HepG2 (cell line): Measurements from ENCODE around the gene VPREB3. TPM values are rescaled to one million over a fixed set of nuclear protein-coding genes. Genes with fewer than 3 reads are reported as not detected.

ENCODE experiments used
- ADNP ChIP-seq: sonication (generic); formaldehyde crosslinking; IDR thresholded peaks from 2 replicates; pipeline ENCODE4 v1.4.0; 2020; ENCODE audit warnings: missing genetic modification reagents
- EP300 ChIP-seq, 3 experiments: sonication (generic) in 1 of 3; formaldehyde crosslinking in 1 of 3; IDR thresholded peaks; 2 replicates each; pipeline versions ENCODE4 v1.5.1 to v1.6.1; 2011 to 2020; ENCODE audit warnings: low read depth in 2 of 3, low read length in 2 of 3, borderline replicate concordance in 1 of 3, improper control_type of control experiment in 1 of 3, mild to moderate bottlenecking in 1 of 3, missing genetic modification reagents in 1 of 3, moderate library complexity in 1 of 3
- HES4 ChIP-seq: sonication (generic); formaldehyde crosslinking; IDR thresholded peaks from 2 replicates; pipeline ENCODE4 v1.9.0; 2021; ENCODE audit warnings: mild to moderate bottlenecking, missing genetic modification reagents, borderline replicate concordance
- HMG20B ChIP-seq: conservative IDR thresholded peaks from 2 replicates; pipeline ENCODE4 v1.6.1; 2016; ENCODE audit warnings: missing genetic modification reagents, missing compliant biosample characterization
- KLF6 ChIP-seq: IDR thresholded peaks from 2 replicates; pipeline ENCODE4 v1.8.0; 2016; ENCODE audit warnings: missing biosample characterization, missing genetic modification reagents
- MAFG ChIP-seq: sonication (generic); formaldehyde crosslinking; IDR thresholded peaks from 2 replicates; pipeline ENCODE4 v1.5.1; 2020; ENCODE audit warnings: mild to moderate bottlenecking, missing genetic modification reagents
- MEIS1 ChIP-seq: sonication (generic); formaldehyde crosslinking; IDR thresholded peaks from 2 replicates; pipeline ENCODE4 v1.9.0; 2021; ENCODE audit warnings: mild to moderate bottlenecking, missing genetic modification reagents, moderate library complexity, borderline replicate concordance
- TEAD2 ChIP-seq: sonication (generic); formaldehyde crosslinking; IDR thresholded peaks from 2 replicates; pipeline ENCODE4 v1.9.0; 2021; ENCODE audit warnings: missing genetic modification reagents
- TOPORS ChIP-seq: sonication (generic); formaldehyde crosslinking; IDR thresholded peaks from 2 replicates; pipeline ENCODE4 v1.8.0; 2023; ENCODE audit warnings: mild to moderate bottlenecking, missing genetic modification reagents
- ZFAT ChIP-seq: sonication (generic); formaldehyde crosslinking; conservative IDR thresholded peaks from 2 replicates; pipeline ENCODE4 v1.8.1; 2023; ENCODE audit warnings: missing genetic modification reagents, inconsistent platforms
- ZIK1 ChIP-seq: sonication (generic); formaldehyde crosslinking; IDR thresholded peaks from 2 replicates; pipeline ENCODE4 v1.5.0; 2020; ENCODE audit warnings: mild to moderate bottlenecking, low read depth, missing genetic modification reagents, borderline replicate concordance
- ZNF572 ChIP-seq: sonication (generic); formaldehyde crosslinking; IDR thresholded peaks from 2 replicates; pipeline ENCODE4 v1.5.1; 2020; ENCODE audit warnings: mild to moderate bottlenecking, missing genetic modification reagents
- ZNF766 ChIP-seq: sonication (generic); formaldehyde crosslinking; IDR thresholded peaks from 2 replicates; pipeline ENCODE4 v1.5.0; 2020; ENCODE audit warnings: missing genetic modification reagents, borderline replicate concordance
- ZSCAN31 ChIP-seq: sonication (generic); formaldehyde crosslinking; IDR thresholded peaks from 2 replicates; pipeline ENCODE4 v1.5.0; 2020; ENCODE audit warnings: low read depth, mild to moderate bottlenecking, missing genetic modification reagents
- polyA plus RNA-seq, 8 experiments: library from polyadenylated mRNA; depleted of rRNA in 3 of 8; stranded (reverse) in 7 of 8; unstranded in 1 of 8; fragments of >200 nt; fragmentation: Illumina TruSeq in 4 of 8; extraction: Trizol in 4 of 8; gene quantifications; 2 replicates each; pipeline versions ENCODE4 v1.2.1 to v1.2.3, GENCODE V29; 2011 to 2016; ENCODE audit warnings: low read depth in 4 of 8, missing spikeins in 1 of 8, mixed read lengths in 1 of 8; ENCODE audit not compliant: insufficient read depth in 1 of 8
- total RNA-seq, 5 experiments: library from RNA; depleted of rRNA; stranded (reverse); fragments of >200 nt; fragmentation: Illumina TruSeq; extraction: Trizol; gene quantifications; 2 replicates each; pipeline ENCODE4 v1.2.3, GENCODE V29; 2016; ENCODE audit warnings: low read depth in 1 of 5
- TF ChIP-seq, protein P1 (sequence below): sonication (generic); formaldehyde crosslinking; IDR thresholded peaks from 2 replicates; pipeline ENCODE4 v1.9.0; 2022; ENCODE audit warnings: low read depth, missing genetic modification reagents
- TF ChIP-seq, protein P2 (sequence below): sonication (generic); formaldehyde crosslinking; IDR thresholded peaks from 2 replicates; pipeline ENCODE4 v1.5.0; 2020; ENCODE audit warnings: missing genetic modification reagents
- TF ChIP-seq, protein P3 (sequence below): sonication (generic); formaldehyde crosslinking; IDR thresholded peaks from 2 replicates; pipeline ENCODE4 v1.8.1; 2022; ENCODE audit warnings: mild to moderate bottlenecking, missing genetic modification reagents
- TF ChIP-seq, protein P4 (sequence below), 2 experiments: sonication (generic) in 1 of 2; formaldehyde crosslinking in 1 of 2; IDR thresholded peaks; 2 replicates each; pipeline versions ENCODE4 v1.4.0 to v1.6.1; 2018 to 2020; ENCODE audit warnings: missing genetic modification reagents in 2 of 2, borderline replicate concordance in 1 of 2, low read depth in 1 of 2, mild to moderate bottlenecking in 1 of 2, missing biosample characterization in 1 of 2
- TF ChIP-seq, protein P5 (sequence below): IDR thresholded peaks from 2 replicates; pipeline ENCODE4 v1.6.1; 2012; ENCODE audit warnings: low read depth, low read length, improper control_type of control experiment

Gene VPREB3
- total and polyA plus RNA-seq, 2 of the 13 experiments (the other 11 are each of a cell fraction or from before 2014, with no cell fraction given), result 0.22 TPM; not detected in 1

DNA sequence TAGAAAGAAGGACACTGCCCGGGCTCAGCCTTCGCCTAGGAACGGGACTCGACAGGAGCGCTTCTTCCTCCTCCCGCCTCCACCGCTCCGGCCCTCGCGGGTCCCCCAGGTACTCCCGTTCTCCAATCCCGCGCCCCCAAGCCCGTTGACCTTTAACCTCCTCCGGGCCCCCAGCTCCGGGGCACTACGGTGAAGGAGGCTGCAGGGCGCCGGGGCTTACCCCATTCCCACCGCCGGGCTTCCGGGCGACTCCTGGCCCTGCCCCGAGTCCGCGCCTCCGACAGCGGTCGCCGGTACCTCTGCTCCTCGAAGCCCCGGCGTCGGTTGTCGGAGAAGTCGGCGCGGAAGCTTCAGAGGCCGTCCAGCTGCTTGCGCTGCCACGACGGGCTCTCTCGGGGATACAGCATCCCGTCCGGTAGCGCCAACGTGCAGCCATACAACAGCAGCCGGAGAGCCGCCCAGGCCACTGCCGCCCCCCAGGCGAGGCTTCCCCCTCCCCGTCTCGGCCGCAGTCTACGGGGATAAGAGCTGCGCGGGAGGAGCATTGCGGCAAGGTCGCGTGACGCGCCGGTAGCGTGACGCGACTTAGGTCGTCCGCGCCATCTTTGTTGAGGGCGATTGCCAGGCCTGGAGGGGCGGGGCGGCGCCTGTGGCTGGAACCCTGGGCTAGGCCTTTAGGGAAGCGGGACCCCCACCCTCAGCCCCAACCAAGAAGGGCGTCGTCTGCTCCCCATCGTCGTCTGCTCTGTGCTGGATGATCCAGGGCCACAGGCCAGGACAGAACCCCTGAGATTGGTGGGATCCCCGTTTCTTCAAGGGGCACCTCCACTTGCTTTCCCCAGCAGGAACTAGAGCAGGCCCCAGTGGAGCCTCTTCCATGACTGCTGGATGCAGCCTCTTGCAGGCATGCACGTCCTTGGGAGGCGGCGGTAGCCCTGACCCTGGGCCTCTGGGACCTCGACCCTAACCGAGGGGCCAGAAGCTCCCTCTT is 37.1 kb downstream of the VPREB3 start (continued):
- TF ChIP-seq, protein P1, sequence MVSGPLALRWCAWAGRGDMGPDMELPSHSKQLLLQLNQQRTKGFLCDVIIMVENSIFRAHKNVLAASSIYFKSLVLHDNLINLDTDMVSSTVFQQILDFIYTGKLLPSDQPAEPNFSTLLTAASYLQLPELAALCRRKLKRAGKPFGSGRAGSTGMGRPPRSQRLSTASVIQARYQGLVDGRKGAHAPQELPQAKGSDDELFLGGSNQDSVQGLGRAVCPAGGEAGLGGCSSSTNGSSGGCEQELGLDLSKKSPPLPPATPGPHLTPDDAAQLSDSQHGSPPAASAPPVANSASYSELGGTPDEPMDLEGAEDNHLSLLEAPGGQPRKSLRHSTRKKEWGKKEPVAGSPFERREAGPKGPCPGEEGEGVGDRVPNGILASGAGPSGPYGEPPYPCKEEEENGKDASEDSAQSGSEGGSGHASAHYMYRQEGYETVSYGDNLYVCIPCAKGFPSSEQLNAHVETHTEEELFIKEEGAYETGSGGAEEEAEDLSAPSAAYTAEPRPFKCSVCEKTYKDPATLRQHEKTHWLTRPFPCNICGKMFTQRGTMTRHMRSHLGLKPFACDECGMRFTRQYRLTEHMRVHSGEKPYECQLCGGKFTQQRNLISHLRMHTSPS (CRISPR knock-in tag), result no peak
- TF ChIP-seq ZFAT (CRISPR knock-in tag) (0 out of 2 replicates have a peak, but pooled peaks have one; percentile 40), TEAD2 (CRISPR knock-in tag) (no peak), ZSCAN31 (CRISPR knock-in tag) (peak; percentile 78), ZNF766 (CRISPR knock-in tag) (no peak), EP300 (IDR thresholded peaks at IDR 0.05; ENCODE audit: low read depth in 2 of 2, low read length in 2 of 2) (no peak), EP300 (CRISPR knock-in tag; IDR thresholded peaks at IDR 0.05; ENCODE audit: borderline replicate concordance) (no peak), MEIS1 (peak; percentile 81), HMG20B (CRISPR knock-in tag) (no peak), KLF6 (CRISPR knock-in tag) (peak; percentile 43), ZNF572 (no peak), HES4 (CRISPR knock-in tag) (peak; percentile 80), ZIK1 (CRISPR knock-in tag) (peak; percentile 87), MAFG (CRISPR knock-in tag) (no peak), TOPORS (CRISPR knock-in tag) (0 out of 2 replicates have a peak, but pooled peaks have one; percentile 65), ADNP (no peak)
- TF ChIP-seq, protein P2, sequence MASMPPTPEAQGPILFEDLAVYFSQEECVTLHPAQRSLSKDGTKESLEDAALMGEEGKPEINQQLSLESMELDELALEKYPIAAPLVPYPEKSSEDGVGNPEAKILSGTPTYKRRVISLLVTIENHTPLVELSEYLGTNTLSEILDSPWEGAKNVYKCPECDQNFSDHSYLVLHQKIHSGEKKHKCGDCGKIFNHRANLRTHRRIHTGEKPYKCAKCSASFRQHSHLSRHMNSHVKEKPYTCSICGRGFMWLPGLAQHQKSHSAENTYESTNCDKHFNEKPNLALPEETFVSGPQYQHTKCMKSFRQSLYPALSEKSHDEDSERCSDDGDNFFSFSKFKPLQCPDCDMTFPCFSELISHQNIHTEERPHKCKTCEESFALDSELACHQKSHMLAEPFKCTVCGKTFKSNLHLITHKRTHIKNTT (CRISPR knock-in tag), result 0 out of 2 replicates have a peak, but pooled peaks have one; percentile 19
- TF ChIP-seq, protein P3, sequence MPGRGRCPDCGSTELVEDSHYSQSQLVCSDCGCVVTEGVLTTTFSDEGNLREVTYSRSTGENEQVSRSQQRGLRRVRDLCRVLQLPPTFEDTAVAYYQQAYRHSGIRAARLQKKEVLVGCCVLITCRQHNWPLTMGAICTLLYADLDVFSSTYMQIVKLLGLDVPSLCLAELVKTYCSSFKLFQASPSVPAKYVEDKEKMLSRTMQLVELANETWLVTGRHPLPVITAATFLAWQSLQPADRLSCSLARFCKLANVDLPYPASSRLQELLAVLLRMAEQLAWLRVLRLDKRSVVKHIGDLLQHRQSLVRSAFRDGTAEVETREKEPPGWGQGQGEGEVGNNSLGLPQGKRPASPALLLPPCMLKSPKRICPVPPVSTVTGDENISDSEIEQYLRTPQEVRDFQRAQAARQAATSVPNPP, result 0 out of 2 replicates have a peak, but pooled peaks have one; percentile 49
- TF ChIP-seq, protein P4, sequence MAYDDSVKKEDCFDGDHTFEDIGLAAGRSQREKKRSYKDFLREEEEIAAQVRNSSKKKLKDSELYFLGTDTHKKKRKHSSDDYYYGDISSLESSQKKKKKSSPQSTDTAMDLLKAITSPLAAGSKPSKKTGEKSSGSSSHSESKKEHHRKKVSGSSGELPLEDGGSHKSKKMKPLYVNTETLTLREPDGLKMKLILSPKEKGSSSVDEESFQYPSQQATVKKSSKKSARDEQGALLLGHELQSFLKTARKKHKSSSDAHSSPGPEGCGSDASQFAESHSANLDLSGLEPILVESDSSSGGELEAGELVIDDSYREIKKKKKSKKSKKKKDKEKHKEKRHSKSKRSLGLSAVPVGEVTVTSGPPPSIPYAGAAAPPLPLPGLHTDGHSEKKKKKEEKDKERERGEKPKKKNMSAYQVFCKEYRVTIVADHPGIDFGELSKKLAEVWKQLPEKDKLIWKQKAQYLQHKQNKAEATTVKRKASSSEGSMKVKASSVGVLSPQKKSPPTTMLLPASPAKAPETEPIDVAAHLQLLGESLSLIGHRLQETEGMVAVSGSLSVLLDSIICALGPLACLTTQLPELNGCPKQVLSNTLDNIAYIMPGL (CRISPR knock-in tag; IDR thresholded peaks at IDR 0.05; ENCODE audit: borderline replicate concordance in 1 of 2, low read depth in 1 of 2), result peak; percentile 73 to 88; a peak in 3 of 4 replicates
- TF ChIP-seq, protein P5, sequence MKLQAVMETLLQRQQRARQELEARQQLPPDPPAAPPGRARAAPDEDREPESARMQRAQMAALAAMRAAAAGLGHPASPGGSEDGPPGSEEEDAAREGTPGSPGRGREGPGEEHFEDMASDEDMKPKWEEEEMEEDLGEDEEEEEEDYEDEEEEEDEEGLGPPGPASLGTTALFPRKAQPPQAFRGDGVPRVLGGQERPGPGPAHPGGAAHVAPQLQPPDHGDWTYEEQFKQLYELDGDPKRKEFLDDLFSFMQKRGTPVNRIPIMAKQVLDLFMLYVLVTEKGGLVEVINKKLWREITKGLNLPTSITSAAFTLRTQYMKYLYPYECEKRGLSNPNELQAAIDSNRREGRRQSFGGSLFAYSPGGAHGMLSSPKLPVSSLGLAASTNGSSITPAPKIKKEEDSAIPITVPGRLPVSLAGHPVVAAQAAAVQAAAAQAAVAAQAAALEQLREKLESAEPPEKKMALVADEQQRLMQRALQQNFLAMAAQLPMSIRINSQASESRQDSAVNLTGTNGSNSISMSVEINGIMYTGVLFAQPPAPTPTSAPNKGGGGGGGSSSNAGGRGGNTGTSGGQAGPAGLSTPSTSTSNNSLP, result no peak
